ENCODE data around the gene KCNH2. TPM values are rescaled to one million over a fixed set of nuclear protein-coding genes. Genes with fewer than 3 reads are reported as not detected.

Gene KCNH2
- total and polyA plus RNA-seq, 2 experiments from 2014 or later: 2.6 to 14.7 TPM

GRCh38 chr7:151006590-151007300 lies 28.6 kb upstream of the KCNH2 start:
- Histone ChIP-seq H4K20me1 (replicated peaks; ENCODE audit: insufficient read depth) (no peaks in the 10 kb centered on the region), H2AFZ (no peak overlapping the region), H3F3A (replicated peaks; ENCODE audit: low read depth) (0 out of 2 replicates have a peak, but pooled peaks cover 4% of the 10 kb centered on the region), H3K27ac (ENCODE audit: low read depth) (no peak overlapping the region), H3K36me3 (ENCODE audit: insufficient read depth) (no peaks in the 10 kb centered on the region), H3K4me2 (no peak overlapping the region), H3K9me2 (ENCODE audit: insufficient read depth) (no peaks in the 10 kb centered on the region), H3K4me3 (no peak overlapping the region), H3K79me2 (replicated peaks; ENCODE audit: insufficient read depth) (no peaks in the 10 kb centered on the region), H3K4me1 (ENCODE audit: insufficient read depth) (peaks cover 14% of the 10 kb centered on the region; the same call in 1 of the 2 replicates), H3K27me3 (ENCODE audit: insufficient read depth) (0 out of 2 replicates have a peak, but pooled peaks cover under 1% of the 10 kb centered on the region)
- Mint-ChIP-seq H3K4me1 (peaks cover 26% of the 10 kb centered on the region), H3K9me3 (no peaks in the 10 kb centered on the region), H3K27ac (no peak overlapping the region), H3K4me3 (no peak overlapping the region), H3K27me3 (ENCODE audit: insufficient read depth, low read depth, poor library complexity) (peaks cover 6% of the 10 kb centered on the region), H3K36me3 (ENCODE audit: low read depth) (no peaks in the 10 kb centered on the region; the same call in 2 of the 3 replicates)
- no peak for DNase-seq (ENCODE audit: low spot score)
- TF ChIP-seq STAT1 (IDR thresholded peaks at IDR 0.05; ENCODE audit: unreplicated experiment) (no peak), ETS1 (IDR thresholded peaks at IDR 0.05) (no peak), POLR2AphosphoS5 (IDR thresholded peaks at IDR 0.05; ENCODE audit: low read depth) (no peak), EZH2 (IDR thresholded peaks at IDR 0.05; ENCODE audit: low read depth, unreplicated experiment) (no peak), REST (IDR thresholded peaks at IDR 0.05; ENCODE audit: unreplicated experiment) (no peak), CTCF (conservative IDR thresholded peaks at IDR 0.05; ENCODE audit: low read depth in 2 of 2) (no peak), CREB1 (CRISPR knock-in tag; IDR thresholded peaks at IDR 0.05; ENCODE audit: low read depth) (no peak), NANOG (IDR thresholded peaks at IDR 0.05; ENCODE audit: borderline replicate concordance) (no peak), ZNF114 (CRISPR knock-in tag; IDR thresholded peaks at IDR 0.05) (no peak), ZNF331 (CRISPR knock-in tag; IDR thresholded peaks at IDR 0.05; ENCODE audit: low read depth) (no peak), JUNB (IDR thresholded peaks at IDR 0.05; ENCODE audit: unreplicated experiment) (no peak), ZNF462 (CRISPR knock-in tag; IDR thresholded peaks at IDR 0.05) (no peak), EZH2phosphoT487 (IDR thresholded peaks at IDR 0.05; ENCODE audit: unreplicated experiment) (no peak)
- no peak for ATAC-seq

All from GM23338 (cell line).